Measurements from ENCODE around the gene WNT7B. TPM values are rescaled to one million over a fixed set of nuclear protein-coding genes. Genes with fewer than 3 reads are reported as not detected.

WNT7B gene
- polyA plus RNA-seq (2013) = not detected

DNA sequence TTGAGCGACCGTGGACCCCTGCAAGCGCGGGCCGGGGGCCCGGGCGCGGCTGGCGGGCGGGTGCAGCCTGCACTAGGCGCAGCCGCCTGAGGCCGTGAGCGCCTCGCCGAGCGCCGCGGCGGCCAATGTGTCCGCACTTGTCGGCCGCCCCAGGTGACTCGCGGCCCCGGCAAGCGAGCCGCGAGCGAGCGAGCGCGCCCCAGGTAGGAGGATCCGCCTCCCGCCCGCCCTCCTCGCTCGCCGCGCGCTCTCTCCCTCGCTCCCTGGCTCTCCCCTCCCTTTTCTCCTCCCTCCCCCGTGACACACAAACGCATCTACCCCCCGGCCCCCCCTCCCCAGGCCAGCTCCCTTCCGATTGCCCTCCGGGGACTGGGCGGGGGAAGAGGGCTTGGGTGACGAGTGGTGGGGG, at the start of gene WNT7B:
Gene WNT7B (minus strand): TSS at position 160 of the 409 bp plus-strand sequence. CDS start 408 bp downstream, outside the sequence.
- peak in 1 of 3 donors; percentile 49 for DNase-seq
- Histone ChIP-seq H3K27ac (ENCODE audit: insufficient read depth in 1 of 2, low read depth in 1 of 2, low read length in 2 of 2, poor library complexity in 1 of 2, severe bottlenecking in 2 of 2) (no peak within 1 kb of the TSS), H3K4me1 (ENCODE audit: control extremely low read depth in 1 of 4, control insufficient read depth in 4 of 4, insufficient read depth in 4 of 4, low read length in 3 of 4) (peaks cover 0 to 46% (median 25%) of the 10 kb centered on the region in 4 experiments), H3K36me3 (ENCODE audit: control insufficient read depth in 4 of 4, insufficient read depth in 4 of 4, low read length in 3 of 4) (no peaks in the 10 kb centered on the region), H3K9me3 (ENCODE audit: control extremely low read depth in 1 of 5, control insufficient read depth in 4 of 5, insufficient read depth in 2 of 5, low read depth in 1 of 5, low read length in 4 of 5) (no peaks in the 10 kb centered on the region), H3K4me3 (ENCODE audit: control insufficient read depth in 1 of 7, extremely low read depth in 1 of 7, insufficient read depth in 4 of 7, low read depth in 2 of 7, low read length in 6 of 7) (peak within 1 kb of the TSS in 4 of 7 experiments; percentile 13 to 52 (median 34)), H3K27me3 (replicated peaks in 2 of 5; ENCODE audit: control insufficient read depth in 4 of 5, insufficient read depth in 5 of 5, low read length in 4 of 5) (peaks cover 0 to 63% (median 34%) of the 10 kb centered on the region in 5 experiments)
- CTCF ChIA-PET = no interaction called here
- WGBS (ENCODE audit: insufficient coverage) = 1% methylated on average over 28 of the region's 49 CpGs
- POLR2A ChIA-PET = no interaction called here

GRCh38 chr22:46025973-46026898, 49.3 kb upstream of the WNT7B start:
- Histone ChIP-seq H3K27ac (ENCODE audit: insufficient read depth in 1 of 2, low read depth in 1 of 2, low read length in 2 of 2, poor library complexity in 1 of 2, severe bottlenecking in 2 of 2) (no peak overlapping the region), H3K9me3 (ENCODE audit: control extremely low read depth in 1 of 5, control insufficient read depth in 4 of 5, insufficient read depth in 2 of 5, low read depth in 1 of 5, low read length in 4 of 5) (no peaks in the 10 kb centered on the region), H3K4me1 (ENCODE audit: control extremely low read depth in 1 of 4, control insufficient read depth in 4 of 4, insufficient read depth in 4 of 4, low read length in 3 of 4) (peaks cover 0 to 49% (median 31%) of the 10 kb centered on the region in 4 experiments), H3K4me3 (ENCODE audit: control insufficient read depth in 1 of 7, extremely low read depth in 1 of 7, insufficient read depth in 4 of 7, low read depth in 2 of 7, low read length in 6 of 7) (peak overlapping the region in 1 of 7 experiments; percentile 71), H3K36me3 (ENCODE audit: control insufficient read depth in 4 of 4, insufficient read depth in 4 of 4, low read length in 3 of 4) (no peaks in the 10 kb centered on the region), H3K27me3 (replicated peaks in 2 of 5; ENCODE audit: control insufficient read depth in 4 of 5, insufficient read depth in 5 of 5, low read length in 4 of 5) (peaks cover 0 to 13% (median 0%) of the 10 kb centered on the region in 5 experiments)
- DNase-seq = no peak
- 93% methylated on average over 12 of the region's 17 CpGs for WGBS (ENCODE audit: insufficient coverage)
- CTCF ChIA-PET = interaction anchor here (0.6 to 6.7 kb wide), 6 partner anchors 8 to 46 kb away, joined by 3 to 50 read pairs (median 7); no protein-coding TSS in a partner anchor
- POLR2A ChIA-PET = interaction anchor here (2.7 kb wide), 1 partner anchor 13 kb away, joined by 8 read pairs; no protein-coding TSS in a partner anchor

- no peak overlapping the region for H3K4me3 ChIP-seq (ENCODE audit: control insufficient read depth in 1 of 7, extremely low read depth in 1 of 7, insufficient read depth in 4 of 7, low read depth in 2 of 7, low read length in 6 of 7)
- peaks cover 0 to 13% (median 0%) of the 10 kb centered on the region in 5 experiments for H3K27me3 ChIP-seq (replicated peaks in 2 of 5; ENCODE audit: control insufficient read depth in 4 of 5, insufficient read depth in 5 of 5, low read length in 4 of 5)
- ChIA-PET CTCF (interaction anchor here (3.4 to 6.7 kb wide), 3 partner anchors 8 to 12 kb away, joined by 20 to 50 read pairs (median 22); no protein-coding TSS in a partner anchor), POLR2A (interaction anchor here (2.7 kb wide), 1 partner anchor 12 kb away, joined by 8 read pairs; no protein-coding TSS in a partner anchor)
- no peaks in the 10 kb centered on the region for H3K9me3 ChIP-seq (ENCODE audit: control extremely low read depth in 1 of 5, control insufficient read depth in 4 of 5, insufficient read depth in 2 of 5, low read depth in 1 of 5, low read length in 4 of 5)
- H3K27ac ChIP-seq (ENCODE audit: insufficient read depth in 1 of 2, low read depth in 1 of 2, low read length in 2 of 2, poor library complexity in 1 of 2, severe bottlenecking in 2 of 2) = no peak overlapping the region
- WGBS (ENCODE audit: insufficient coverage) = 84% methylated on average over 8 of the region's 8 CpGs
- no peaks in the 10 kb centered on the region for H3K36me3 ChIP-seq (ENCODE audit: control insufficient read depth in 4 of 4, insufficient read depth in 4 of 4, low read length in 3 of 4)
- no peak for DNase-seq
- peaks cover 0 to 45% (median 27%) of the 10 kb centered on the region in 4 experiments for H3K4me1 ChIP-seq (ENCODE audit: control extremely low read depth in 1 of 4, control insufficient read depth in 4 of 4, insufficient read depth in 4 of 4, low read length in 3 of 4)
These were observed 48.4 kb upstream of the WNT7B start for GRCh38 chr22:46025225-46025972.

DNA sequence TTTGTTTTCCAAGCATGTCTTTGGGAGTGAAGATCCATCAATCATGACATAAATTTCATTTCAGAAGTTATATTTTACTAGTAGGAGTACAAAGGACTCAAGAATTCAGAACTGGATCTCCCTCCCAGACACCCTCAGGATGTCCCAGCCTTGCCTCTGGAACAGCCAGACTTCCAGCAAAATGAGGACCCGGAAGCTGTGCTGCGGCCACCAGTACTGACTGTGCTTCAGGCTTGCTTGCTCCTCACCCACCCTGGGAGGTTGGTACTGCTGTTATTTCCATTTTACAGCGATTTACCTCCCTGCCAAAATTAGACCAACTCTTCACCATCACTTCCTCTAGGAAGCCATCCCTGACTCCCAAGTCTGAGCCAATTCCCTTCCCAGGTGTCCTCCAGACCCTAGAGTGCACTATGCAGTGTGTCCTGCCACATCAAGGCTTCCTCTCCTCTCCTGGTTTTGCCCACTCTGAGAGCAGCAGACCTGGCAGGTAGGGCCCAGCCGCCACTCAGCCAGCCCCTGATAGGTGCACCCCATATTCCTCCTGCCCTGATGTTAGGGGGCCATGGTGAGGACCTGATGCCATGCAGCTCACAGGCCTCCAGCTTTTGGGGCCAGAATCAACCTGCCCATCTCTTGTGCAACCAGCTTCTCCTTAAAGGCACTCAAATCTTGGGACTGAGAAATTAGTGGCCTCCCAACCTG, 47.3 kb upstream of the WNT7B start:
- Histone ChIP-seq H3K27me3 (replicated peaks in 2 of 5; ENCODE audit: control insufficient read depth in 4 of 5, insufficient read depth in 5 of 5, low read length in 4 of 5) (peaks cover 0 to 13% (median 0%) of the 10 kb centered on the region in 5 experiments), H3K4me3 (ENCODE audit: control insufficient read depth in 1 of 7, extremely low read depth in 1 of 7, insufficient read depth in 4 of 7, low read depth in 2 of 7, low read length in 6 of 7) (no peak overlapping the region)
- WGBS (ENCODE audit: insufficient coverage) = 87% methylated on average over 4 of the region's 4 CpGs

GRCh38 chr22:46023558-46023981, 46.6 kb upstream of the WNT7B start:
- H3K27ac ChIP-seq (ENCODE audit: insufficient read depth in 1 of 2, low read depth in 1 of 2, low read length in 2 of 2, poor library complexity in 1 of 2, severe bottlenecking in 2 of 2) = no peak overlapping the region
- DNase-seq = no peak
- CTCF ChIA-PET = interaction anchor here (1.4 to 4.5 kb wide), 3 partner anchors 10 to 16 kb away, joined by 3 to 22 read pairs (median 7); no protein-coding TSS in a partner anchor

More for the DNA sequence above, 47.3 kb upstream of the WNT7B start:
- Histone ChIP-seq H3K4me1 (ENCODE audit: control extremely low read depth in 1 of 4, control insufficient read depth in 4 of 4, insufficient read depth in 4 of 4, low read length in 3 of 4) (peaks cover 0 to 35% (median 20%) of the 10 kb centered on the region in 4 experiments), H3K36me3 (ENCODE audit: control insufficient read depth in 4 of 4, insufficient read depth in 4 of 4, low read length in 3 of 4) (no peaks in the 10 kb centered on the region), H3K27ac (ENCODE audit: insufficient read depth in 1 of 2, low read depth in 1 of 2, low read length in 2 of 2, poor library complexity in 1 of 2, severe bottlenecking in 2 of 2) (no peak overlapping the region), H3K9me3 (ENCODE audit: control extremely low read depth in 1 of 5, control insufficient read depth in 4 of 5, insufficient read depth in 2 of 5, low read depth in 1 of 5, low read length in 4 of 5) (no peaks in the 10 kb centered on the region)
- DNase-seq = no peak
- ChIA-PET POLR2A (no interaction called here), CTCF (interaction anchor here (1.4 to 4.5 kb wide), 3 partner anchors 10 to 16 kb away, joined by 3 to 22 read pairs (median 7); no protein-coding TSS in a partner anchor)

GRCh38 chr22:46022881-46023512, 46.0 kb upstream of the WNT7B start:
- CTCF ChIA-PET = interaction anchor here (1.4 to 4.5 kb wide), 4 partner anchors 9 to 20 kb away, joined by 3 to 22 read pairs (median 6); no protein-coding TSS in a partner anchor
- Histone ChIP-seq H3K27me3 (replicated peaks in 2 of 5; ENCODE audit: control insufficient read depth in 4 of 5, insufficient read depth in 5 of 5, low read length in 4 of 5) (peaks cover 0 to 13% (median 0%) of the 10 kb centered on the region in 5 experiments), H3K27ac (ENCODE audit: insufficient read depth in 1 of 2, low read depth in 1 of 2, low read length in 2 of 2, poor library complexity in 1 of 2, severe bottlenecking in 2 of 2) (no peak overlapping the region), H3K9me3 (ENCODE audit: control extremely low read depth in 1 of 5, control insufficient read depth in 4 of 5, insufficient read depth in 2 of 5, low read depth in 1 of 5, low read length in 4 of 5) (no peaks in the 10 kb centered on the region), H3K4me3 (ENCODE audit: control insufficient read depth in 1 of 7, extremely low read depth in 1 of 7, insufficient read depth in 4 of 7, low read depth in 2 of 7, low read length in 6 of 7) (no peak overlapping the region), H3K36me3 (ENCODE audit: control insufficient read depth in 4 of 4, insufficient read depth in 4 of 4, low read length in 3 of 4) (no peaks in the 10 kb centered on the region), H3K4me1 (ENCODE audit: control extremely low read depth in 1 of 4, control insufficient read depth in 4 of 4, insufficient read depth in 4 of 4, low read length in 3 of 4) (peaks cover 3 to 29% (median 17%) of the 10 kb centered on the region in 4 experiments)
- POLR2A ChIA-PET = no interaction called here
- 96% methylated on average over 9 of the region's 10 CpGs for WGBS (ENCODE audit: insufficient coverage)
- DNase-seq = no peak

More at GRCh38 chr22:46023558-46023981, 46.6 kb upstream of the WNT7B start:
- H3K4me3 ChIP-seq (ENCODE audit: control insufficient read depth in 1 of 7, extremely low read depth in 1 of 7, insufficient read depth in 4 of 7, low read depth in 2 of 7, low read length in 6 of 7) = no peak overlapping the region
- WGBS (ENCODE audit: insufficient coverage) = 100% methylated on average over 13 of the region's 14 CpGs
- H3K9me3 ChIP-seq (ENCODE audit: control extremely low read depth in 1 of 5, control insufficient read depth in 4 of 5, insufficient read depth in 2 of 5, low read depth in 1 of 5, low read length in 4 of 5) = no peaks in the 10 kb centered on the region
- H3K36me3 ChIP-seq (ENCODE audit: control insufficient read depth in 4 of 4, insufficient read depth in 4 of 4, low read length in 3 of 4) = no peaks in the 10 kb centered on the region
- POLR2A ChIA-PET = no interaction called here
- H3K4me1 ChIP-seq (ENCODE audit: control extremely low read depth in 1 of 4, control insufficient read depth in 4 of 4, insufficient read depth in 4 of 4, low read length in 3 of 4) = peaks cover 2 to 32% (median 19%) of the 10 kb centered on the region in 4 experiments
- H3K27me3 ChIP-seq (replicated peaks in 2 of 5; ENCODE audit: control insufficient read depth in 4 of 5, insufficient read depth in 5 of 5, low read length in 4 of 5) = peaks cover 0 to 13% (median 0%) of the 10 kb centered on the region in 5 experiments
